NB4 (cell line): Measurements from ENCODE around the gene SPAG17.

ENCODE experiments used
- MYC ChIP-seq: IDR thresholded peaks from 2 replicates; pipeline ENCODE4 v1.6.1; 2011; ENCODE audit warnings: low read depth, low read length
- POLR2A ChIP-seq: IDR thresholded peaks from 2 replicates; pipeline ENCODE4 v1.6.1; 2011; ENCODE audit warnings: mild to moderate bottlenecking; ENCODE audit not compliant: insufficient read length; ENCODE audit errors: extremely low read depth
- TF ChIP-seq, protein P1 (sequence below): IDR thresholded peaks from one replicate; pipeline ENCODE4 v1.5.1; 2012; ENCODE audit warnings: low read depth, low read length
- TF ChIP-seq, protein P2 (sequence below): IDR thresholded peaks from 2 replicates; pipeline ENCODE4 v1.6.1; 2011; ENCODE audit warnings: low read depth, low read length

DNA sequence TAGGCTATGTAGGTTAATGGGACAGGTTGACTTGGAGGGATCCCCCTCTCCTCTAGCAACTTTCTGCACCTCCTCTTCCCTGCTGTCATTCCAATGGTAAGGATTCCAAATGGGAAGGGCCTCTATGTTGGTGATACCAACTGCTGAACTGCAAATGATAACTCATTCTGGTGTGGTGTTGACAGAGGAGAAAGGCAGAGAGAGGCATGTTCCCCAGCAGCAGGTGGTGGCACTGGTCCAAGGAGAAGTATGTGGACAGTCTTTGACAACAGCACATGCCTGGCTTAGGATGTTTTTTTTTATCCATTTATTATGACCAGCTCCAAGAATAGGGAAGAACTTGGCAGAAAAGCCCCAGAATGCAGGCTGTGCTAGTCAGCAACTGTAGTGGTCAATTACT lies 19.6 kb upstream of the SPAG17 start:
- TF ChIP-seq POLR2A (no peak), MYC (no peak)
- TF ChIP-seq, protein P1, sequence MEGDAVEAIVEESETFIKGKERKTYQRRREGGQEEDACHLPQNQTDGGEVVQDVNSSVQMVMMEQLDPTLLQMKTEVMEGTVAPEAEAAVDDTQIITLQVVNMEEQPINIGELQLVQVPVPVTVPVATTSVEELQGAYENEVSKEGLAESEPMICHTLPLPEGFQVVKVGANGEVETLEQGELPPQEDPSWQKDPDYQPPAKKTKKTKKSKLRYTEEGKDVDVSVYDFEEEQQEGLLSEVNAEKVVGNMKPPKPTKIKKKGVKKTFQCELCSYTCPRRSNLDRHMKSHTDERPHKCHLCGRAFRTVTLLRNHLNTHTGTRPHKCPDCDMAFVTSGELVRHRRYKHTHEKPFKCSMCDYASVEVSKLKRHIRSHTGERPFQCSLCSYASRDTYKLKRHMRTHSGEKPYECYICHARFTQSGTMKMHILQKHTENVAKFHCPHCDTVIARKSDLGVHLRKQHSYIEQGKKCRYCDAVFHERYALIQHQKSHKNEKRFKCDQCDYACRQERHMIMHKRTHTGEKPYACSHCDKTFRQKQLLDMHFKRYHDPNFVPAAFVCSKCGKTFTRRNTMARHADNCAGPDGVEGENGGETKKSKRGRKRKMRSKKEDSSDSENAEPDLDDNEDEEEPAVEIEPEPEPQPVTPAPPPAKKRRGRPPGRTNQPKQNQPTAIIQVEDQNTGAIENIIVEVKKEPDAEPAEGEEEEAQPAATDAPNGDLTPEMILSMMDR = no peak
- TF ChIP-seq, protein P2, sequence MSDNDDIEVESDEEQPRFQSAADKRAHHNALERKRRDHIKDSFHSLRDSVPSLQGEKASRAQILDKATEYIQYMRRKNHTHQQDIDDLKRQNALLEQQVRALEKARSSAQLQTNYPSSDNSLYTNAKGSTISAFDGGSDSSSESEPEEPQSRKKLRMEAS = no peak
